NCI-H69 (cell line): Measurements from ENCODE around the gene SRP68.
"Not testable (repeated sequence)": the region's sequence is repeated elsewhere in the genome, so short reads cannot be mapped to it uniquely, and the experiment has no call there.

Experiments used
- DNase-seq: peaks from one replicate; lab custom pipeline; 2025; lab: John Stamatoyannopoulos, UW

The SRP68 gene

GRCh38 chr17:76044475-76045007 lies 27.8 kb downstream of the SRP68 start:
- DNase-seq = not testable (repeated sequence)

DNA sequence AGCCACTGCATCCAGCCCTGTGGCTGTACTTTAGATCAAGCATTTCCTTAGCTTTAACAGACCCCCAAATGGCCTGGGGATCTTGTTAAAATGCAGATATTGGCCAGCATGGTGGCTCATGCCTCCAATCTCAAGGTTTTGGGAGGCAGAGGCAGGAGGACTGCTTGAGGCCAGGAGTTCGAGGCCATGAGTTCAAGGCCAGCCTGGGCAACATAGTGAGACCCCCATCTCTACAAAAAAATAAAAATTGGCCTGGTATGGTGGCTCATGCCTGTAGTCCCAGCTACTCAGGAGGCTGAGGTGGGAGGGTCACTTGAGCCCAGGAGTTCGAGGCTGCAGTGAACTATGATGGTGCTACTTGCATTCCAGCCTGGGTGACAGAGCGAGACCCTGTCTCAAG lies 29.4 kb downstream of the SRP68 start:
- DNase-seq = not testable (repeated sequence)

GRCh38 chr17:76040376-76040775 lies 31.9 kb downstream of the SRP68 start:
- no peak for DNase-seq

DNA sequence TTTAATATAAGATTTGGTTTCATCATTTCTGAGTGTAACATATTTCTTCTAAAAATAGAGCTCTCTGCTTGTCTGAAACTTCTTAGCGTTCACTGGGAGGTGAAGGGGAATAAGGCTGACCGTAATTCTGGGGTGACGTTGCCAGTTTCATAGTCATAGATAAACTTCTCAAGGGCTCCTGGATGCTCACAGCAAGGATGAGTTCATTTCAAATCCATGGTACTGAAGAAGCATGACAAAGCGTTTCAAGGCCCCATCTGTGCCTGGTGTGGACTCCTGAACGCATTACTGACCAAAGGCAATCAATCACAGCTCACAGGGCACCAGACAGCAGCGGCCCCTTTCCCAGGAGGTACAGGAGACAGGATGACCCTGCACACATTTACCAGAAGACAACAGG lies 33.2 kb downstream of the SRP68 start:
- DNase-seq = no peak

- DNase-seq = no peak
Observed at GRCh38 chr17:76038050-76038449, 34.3 kb downstream of the SRP68 start.

GRCh38 chr17:76036497-76037261 lies 35.6 kb downstream of the SRP68 start:
- no peak for DNase-seq

DNA sequence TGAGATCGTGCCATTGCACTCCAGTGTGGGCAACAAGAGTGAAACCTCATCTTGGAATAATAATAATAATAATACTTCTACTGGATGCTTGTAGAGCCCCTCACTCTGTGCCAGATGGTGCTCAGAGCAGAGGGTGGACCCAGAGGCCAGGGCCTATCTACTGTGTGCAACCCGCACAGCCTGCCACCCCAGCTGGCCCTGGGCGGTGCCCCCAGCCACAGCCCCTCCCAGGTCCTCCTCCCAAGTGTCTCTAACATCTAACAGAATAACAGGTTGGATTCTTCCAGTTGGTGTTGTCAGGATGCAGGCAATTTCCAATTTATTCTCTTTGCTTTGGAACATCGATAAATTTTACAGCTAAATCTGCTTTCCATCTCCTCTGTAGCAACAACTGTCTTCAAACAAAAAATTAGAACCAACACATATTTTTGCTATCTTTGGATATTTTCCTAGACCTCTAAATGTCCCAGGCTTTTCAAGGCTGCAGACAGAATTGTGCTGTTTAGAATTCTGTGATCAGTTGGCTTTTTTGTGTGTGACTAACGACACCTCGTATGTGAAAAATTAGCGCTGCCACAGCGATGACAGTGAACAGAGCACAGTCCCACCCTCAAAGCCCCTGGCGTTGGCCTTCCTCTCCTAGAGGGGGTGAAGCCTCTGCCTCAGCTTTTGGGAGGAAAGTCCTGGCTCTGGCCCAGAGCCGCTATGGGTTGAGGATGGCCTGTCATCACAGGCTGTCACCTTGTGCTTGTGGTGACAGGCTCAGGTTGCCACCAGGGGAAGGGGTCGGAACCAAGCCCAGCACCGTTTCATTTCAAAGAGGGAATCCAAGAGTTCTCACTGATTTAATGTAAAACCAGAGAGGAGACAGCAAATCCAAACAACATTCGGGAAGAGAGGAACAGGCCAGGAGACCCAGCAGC lies 37.6 kb downstream of the SRP68 start:
- no peak for DNase-seq

DNA sequence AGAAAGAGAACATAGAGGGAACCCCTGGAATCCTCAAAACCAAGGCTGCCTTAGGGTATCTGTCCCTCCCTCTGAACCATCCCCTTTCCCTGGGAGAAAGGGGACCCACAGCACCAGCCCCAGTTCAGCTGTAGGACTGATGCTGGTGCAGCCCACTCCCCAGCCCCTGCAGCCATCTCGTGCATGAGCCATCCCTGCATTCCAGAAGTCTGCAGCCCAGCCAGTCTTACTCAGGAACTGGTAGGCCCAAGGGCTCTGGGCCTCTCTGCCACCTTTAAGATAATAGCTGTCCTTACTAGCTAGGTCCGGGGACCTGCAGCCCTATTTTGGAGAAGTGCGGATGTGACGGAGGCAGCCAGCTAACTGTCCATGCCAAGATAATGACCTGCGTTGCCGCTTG lies 39.2 kb downstream of the SRP68 start:
- DNase-seq = no peak

- no peak for DNase-seq
Observed at GRCh38 chr17:76032780-76033108, 39.6 kb downstream of the SRP68 start.

GRCh38 chr17:76032073-76032779 lies 40.1 kb downstream of the SRP68 start:
- DNase-seq = peak; percentile 98

GRCh38 chr17:76027159-76027839 lies 45.0 kb downstream of the SRP68 start, which contains the start of gene EVPL:
EVPL (minus strand) TSS chr17:76027306; CDS start chr17:76027198, 108 bp downstream.
- DNase-seq = no peak

GRCh38 chr17:76026714-76027158 lies 45.6 kb downstream of the SRP68 start:
- no peak for DNase-seq

- DNase-seq = no peak
Observed at GRCh38 chr17:76025294-76025693, 47.0 kb downstream of the SRP68 start.

DNA sequence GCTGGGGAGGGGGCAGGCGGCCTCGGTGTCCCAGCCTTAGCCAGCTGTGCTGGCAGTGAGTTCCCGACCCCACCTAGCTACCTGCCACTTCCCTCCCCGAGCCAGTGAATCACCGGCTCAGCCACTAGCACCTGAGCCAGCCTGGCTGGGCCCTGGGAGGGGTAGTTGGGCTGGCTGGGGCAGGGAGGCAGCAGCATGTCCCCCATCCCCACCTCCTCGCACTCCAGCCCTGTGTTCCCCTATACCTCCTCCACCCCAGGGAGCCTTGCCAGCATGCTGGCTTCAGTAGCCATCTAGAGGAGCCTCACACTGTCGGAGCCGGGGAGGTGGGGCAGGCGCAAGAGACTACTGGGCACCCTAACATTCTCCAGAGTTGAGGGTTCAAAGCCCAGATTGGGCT lies 48.0 kb downstream of the SRP68 start:
- no peak for DNase-seq

DNA sequence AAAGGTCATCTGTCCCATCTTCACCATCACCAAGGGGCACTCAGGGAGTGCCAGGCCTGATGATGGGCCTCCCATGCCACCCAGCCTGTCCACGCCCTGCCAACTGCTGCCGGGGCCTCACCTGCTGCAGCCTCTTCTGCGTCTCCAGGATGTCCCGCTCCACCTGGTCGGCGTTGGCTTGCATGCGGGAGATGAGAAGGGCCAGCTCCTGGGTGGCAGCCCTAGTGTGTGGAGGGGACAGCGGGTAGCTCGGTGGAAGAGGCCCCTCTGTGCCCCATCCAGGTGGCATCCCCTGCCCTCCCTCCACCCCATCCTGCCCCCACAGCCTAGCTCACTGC lies 48.4 kb downstream of the SRP68 start:
- DNase-seq = no peak

DNA sequence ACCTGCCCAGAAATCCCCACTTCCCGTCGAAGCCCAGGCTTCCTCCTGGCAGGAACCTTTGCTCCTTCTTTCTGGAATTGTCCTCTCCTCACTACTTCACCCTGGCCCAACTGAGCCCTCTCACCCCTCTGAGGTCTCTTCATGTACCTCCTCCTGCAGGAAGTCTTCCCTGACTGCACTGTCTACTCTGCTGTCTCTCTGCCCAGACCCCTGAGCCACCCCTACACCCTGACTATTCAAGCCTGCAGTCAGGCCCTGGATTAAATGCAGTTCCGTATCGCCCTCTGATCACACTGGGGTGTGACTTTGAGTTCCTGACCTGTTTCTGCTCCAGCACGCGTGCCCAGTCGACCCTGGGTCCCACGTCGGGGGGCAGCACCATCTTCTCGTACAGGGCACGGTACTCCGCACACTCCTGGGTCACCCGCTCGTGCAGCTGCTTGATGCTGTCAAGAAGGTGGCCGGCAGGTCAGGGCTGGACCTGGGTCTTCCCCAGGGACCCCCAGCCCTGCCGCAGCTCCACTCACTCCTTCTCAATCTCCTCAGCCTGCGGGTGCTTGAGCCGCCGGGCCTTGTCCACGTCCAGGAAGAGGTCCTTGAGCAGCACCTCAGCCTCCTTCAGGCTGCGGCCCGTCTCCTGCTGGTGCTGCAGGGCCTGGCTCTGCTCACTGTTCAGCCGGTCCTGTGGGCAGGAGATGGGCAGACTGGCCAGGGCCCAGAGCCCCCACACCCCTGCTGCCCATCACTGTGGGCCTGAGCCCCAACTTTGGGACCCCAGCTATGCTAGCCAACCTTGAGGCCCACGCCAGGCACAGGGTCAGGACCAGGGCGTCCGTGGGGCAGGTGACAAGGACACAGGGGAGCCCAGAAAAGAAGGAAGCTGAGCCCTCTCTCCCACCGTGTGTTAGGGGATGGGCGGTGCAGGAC lies 49.1 kb downstream of the SRP68 start:
- DNase-seq = no peak

DNA sequence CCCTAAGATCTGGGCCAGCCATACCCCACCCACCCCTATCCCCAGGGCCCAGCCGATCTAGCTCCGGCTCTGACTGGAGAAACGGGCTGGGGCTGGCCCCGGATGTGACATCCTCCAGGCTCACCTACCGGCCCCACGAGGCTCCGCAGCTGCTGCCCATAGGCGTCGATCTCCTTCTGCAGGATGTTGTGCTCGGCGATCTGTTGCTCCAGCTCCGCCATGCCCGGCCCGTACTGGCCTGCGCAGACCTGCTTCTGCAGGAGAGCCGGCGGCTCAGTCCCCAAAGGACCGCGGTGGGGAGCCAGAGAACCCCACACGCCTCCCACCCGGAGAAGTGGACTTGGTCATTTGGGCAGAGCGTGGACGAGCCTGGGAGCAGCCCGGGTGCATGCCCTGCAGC lies 50.0 kb downstream of the SRP68 start:
- DNase-seq = no peak

DNA sequence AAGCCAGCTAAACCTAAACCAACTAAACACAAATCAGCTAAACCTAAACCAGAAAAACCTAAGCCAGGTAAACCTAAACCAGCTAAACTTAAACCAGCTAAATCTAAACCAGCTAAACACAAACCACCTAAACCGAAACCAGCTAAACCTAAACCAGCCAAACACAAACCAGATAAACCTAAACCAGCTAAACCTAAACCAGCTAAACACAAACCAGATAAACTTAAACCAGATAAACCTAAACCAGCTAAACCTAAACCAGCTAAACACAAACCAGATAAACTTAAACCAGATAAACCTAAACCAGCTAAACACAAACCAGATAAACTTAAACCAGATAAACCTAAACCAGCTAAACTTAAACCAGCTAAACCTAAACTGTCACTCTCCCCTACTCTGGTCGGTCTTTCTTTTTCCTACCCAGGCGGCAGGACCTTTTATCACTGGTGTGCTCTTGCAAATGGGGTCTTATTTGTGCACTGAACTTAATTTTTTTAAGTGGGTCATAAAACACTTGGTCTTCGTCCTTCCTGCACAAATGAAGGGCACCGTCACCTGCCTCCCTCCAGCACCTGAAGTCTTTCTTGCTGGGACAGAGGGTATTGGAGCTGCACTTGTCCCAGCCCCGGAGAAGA lies 52.4 kb downstream of the SRP68 start:
- no peak for DNase-seq

DNA sequence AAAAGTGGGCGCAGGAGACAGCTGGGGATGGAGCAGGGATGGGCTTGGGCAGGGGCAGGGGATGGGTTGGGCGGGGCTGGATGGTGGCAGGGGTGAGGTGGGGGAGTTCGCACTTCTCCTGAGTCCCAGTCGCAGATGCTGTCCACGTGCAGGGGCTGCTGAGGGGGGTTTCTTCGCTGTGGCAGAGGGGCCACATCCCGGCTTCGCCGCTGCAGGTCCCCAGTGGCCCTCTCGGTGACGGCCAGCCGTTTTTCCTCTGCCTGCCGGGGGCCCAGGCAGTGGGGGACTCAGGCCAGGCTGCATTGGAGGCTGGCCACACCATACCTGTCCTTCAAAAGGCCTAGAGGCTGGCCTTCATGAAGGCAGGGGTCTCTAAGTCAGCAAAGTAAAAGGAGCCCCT lies 53.5 kb downstream of the SRP68 start:
- no peak for DNase-seq

GRCh38 chr17:76018340-76018680 lies 54.0 kb downstream of the SRP68 start:
- DNase-seq = no peak
